ENCODE data around the gene EHF. TPM values are rescaled to one million over a fixed set of nuclear protein-coding genes. Genes with fewer than 3 reads are reported as not detected.

Gene EHF
- total and polyA plus RNA-seq, 10 donors, result 0.02 to 1.8 (median 0.40) TPM; not detected in 2

GRCh38 chr11:34619062-34619516 is 1.8 kb upstream of the EHF start:
- Histone ChIP-seq H3K27me3 (replicated peaks in 1 of 7) (peaks cover 0 to 6% (median 0%) of the 10 kb centered on the region in 7 donors), H3K4me3 (no peak overlapping the region), H3K9me3 (no peaks in the 10 kb centered on the region), H3K4me1 (peaks cover 0 to 11% (median 6%) of the 10 kb centered on the region in 6 donors), H3K36me3 (no peaks in the 10 kb centered on the region), H3K27ac (no peak overlapping the region)
- intact Hi-C loops (cut with DNase I; ENCODE audit: low total_unique reads), result no loop called here
- TF ChIP-seq POLR2A (IDR thresholded peaks at IDR 0.05) (no peak), POLR2AphosphoS5 (IDR thresholded peaks at IDR 0.05) (no peak), CTCF (IDR thresholded peaks at IDR 0.05 in 8 of 11, conservative IDR thresholded peaks at IDR 0.05 in 3 of 11) (no peak)
- 60 to 83% (median 67%) methylated on average over 2 of the region's 2 CpGs for WGBS, 5 donors
- no peak for DNase-seq

GRCh38 chr11:34620202-34620601 is 691 bp upstream of the EHF start:
- no peaks in the 10 kb centered on the region for H3K36me3 ChIP-seq
- peaks cover 0 to 6% (median 0%) of the 10 kb centered on the region in 7 donors for H3K27me3 ChIP-seq (replicated peaks in 1 of 7)
- no peaks in the 10 kb centered on the region for H3K9me3 ChIP-seq
- TF ChIP-seq POLR2A (IDR thresholded peaks at IDR 0.05), result no peak
- no peak for TF ChIP-seq POLR2AphosphoS5 (IDR thresholded peaks at IDR 0.05)
- no peak for TF ChIP-seq CTCF (IDR thresholded peaks at IDR 0.05 in 8 of 11, conservative IDR thresholded peaks at IDR 0.05 in 3 of 11)
- no peak for DNase-seq
- intact Hi-C loops (cut with DNase I; ENCODE audit: low total_unique reads), result no loop called here
- 70 to 82% (median 79%) methylated on average over 2 of the region's 2 CpGs for WGBS, 5 donors
- H3K27ac ChIP-seq, result no peak overlapping the region
- peaks cover 0 to 5% (median 0%) of the 10 kb centered on the region in 6 donors for H3K4me1 ChIP-seq
- H3K4me3 ChIP-seq, result no peak overlapping the region

- no peak for DNase-seq
- WGBS, 5 donors, result 93 to 99% (median 97%) methylated on average over 2 of the region's 2 CpGs
- no peak for TF ChIP-seq CTCF (IDR thresholded peaks at IDR 0.05 in 8 of 11, conservative IDR thresholded peaks at IDR 0.05 in 3 of 11)
- no peak for TF ChIP-seq POLR2A (IDR thresholded peaks at IDR 0.05)
- no peak for TF ChIP-seq POLR2AphosphoS5 (IDR thresholded peaks at IDR 0.05)
- Histone ChIP-seq H3K4me1 (peaks cover 0 to 5% (median 0%) of the 10 kb centered on the region in 6 donors), H3K36me3 (no peaks in the 10 kb centered on the region), H3K4me3 (no peak overlapping the region), H3K27me3 (replicated peaks in 1 of 7) (peaks cover 0 to 6% (median 0%) of the 10 kb centered on the region in 7 donors), H3K27ac (no peak overlapping the region), H3K9me3 (no peaks in the 10 kb centered on the region)
- intact Hi-C loops (cut with DNase I; ENCODE audit: low total_unique reads), result no loop called here
Measured at GRCh38 chr11:34621876-34622275, 983 bp downstream of the EHF start.

- Histone ChIP-seq H3K36me3 (no peaks in the 10 kb centered on the region), H3K4me1 (peaks cover 0 to 5% (median 0%) of the 10 kb centered on the region in 6 donors), H3K27me3 (replicated peaks in 1 of 7) (peaks cover 0 to 6% (median 0%) of the 10 kb centered on the region in 7 donors), H3K27ac (no peak overlapping the region), H3K9me3 (no peaks in the 10 kb centered on the region), H3K4me3 (no peak overlapping the region)
- TF ChIP-seq CTCF (IDR thresholded peaks at IDR 0.05 in 8 of 11, conservative IDR thresholded peaks at IDR 0.05 in 3 of 11) (no peak), POLR2A (IDR thresholded peaks at IDR 0.05) (no peak), POLR2AphosphoS5 (IDR thresholded peaks at IDR 0.05) (no peak)
- WGBS, 5 donors, result 70 to 86% (median 72%) methylated on average over 9 of the region's 9 CpGs
- intact Hi-C loops (cut with DNase I; ENCODE audit: low total_unique reads), result no loop called here
- no peak for DNase-seq
Measured at GRCh38 chr11:34623463-34623862, 2.6 kb downstream of the EHF start.

Data from spleen (tissue), 11 donors.